Endothelial cell of umbilical vein (primary cell): ENCODE data around the gene ALKBH5.

ENCODE experiments used
- CTCF ChIP-seq, 2 donors: IDR thresholded peaks; 1 replicate in 1 of 2; 2 replicates in 1 of 2; pipeline ENCODE4 v1.5.1; 2011; ENCODE audit warnings: low read length in 2 of 2, mild to moderate bottlenecking in 2 of 2, moderate library complexity in 2 of 2, control low read depth in 1 of 2, inconsistent platforms in 1 of 2, low read depth in 1 of 2; ENCODE audit not compliant: insufficient read depth in 1 of 2; ENCODE audit errors: extremely low read depth in 1 of 2
- EZH2 ChIP-seq: IDR thresholded peaks from 2 replicates; pipeline ENCODE4 v1.6.1; 2012; ENCODE audit warnings: borderline replicate concordance, low read depth, mild to moderate bottlenecking, moderate library complexity, low read length, inconsistent platforms; ENCODE audit not compliant: severe bottlenecking
- POLR2A ChIP-seq: IDR thresholded peaks from 2 replicates; pipeline ENCODE4 v1.6.1; 2012; ENCODE audit warnings: low read depth, mild to moderate bottlenecking, control low read depth, low read length
- POLR2AphosphoS5 ChIP-seq: IDR thresholded peaks from 2 replicates; pipeline ENCODE4 v1.6.1; 2012; ENCODE audit warnings: low read depth, mild to moderate bottlenecking, control low read depth, low read length, moderate library complexity; ENCODE audit not compliant: insufficient read depth

- TF ChIP-seq EZH2 (no peak), CTCF (IDR thresholded peaks at IDR 0.05; ENCODE audit: extremely low read depth in 1 of 2, insufficient read depth in 1 of 2, low read depth in 1 of 2, low read length in 2 of 2) (no peak), POLR2AphosphoS5 (no peak), POLR2A (no peak)
Measured at GRCh38 chr17:18182110-18182977, 1.3 kb upstream of the ALKBH5 start.
